Stimulated activated CD4-positive, alpha-beta T cell treated with anti-CD3 and anti-CD28 coated beads, Interleukin-4, amount 100 ng/mL, for 1 hour (primary cell): ENCODE measurements around the gene ZNF385D.

Source experiments
- DNase-seq: peaks from one replicate; pipeline ENCODE4 v3.0.0-alpha.2; 2020

Gene ZNF385D

GRCh38 chr3:21747966-21748555 lies 2.9 kb downstream of the ZNF385D start:
- DNase-seq = no peak

- no peak for DNase-seq
These were observed 3.6 kb downstream of the ZNF385D start for GRCh38 chr3:21747376-21747775.

DNA sequence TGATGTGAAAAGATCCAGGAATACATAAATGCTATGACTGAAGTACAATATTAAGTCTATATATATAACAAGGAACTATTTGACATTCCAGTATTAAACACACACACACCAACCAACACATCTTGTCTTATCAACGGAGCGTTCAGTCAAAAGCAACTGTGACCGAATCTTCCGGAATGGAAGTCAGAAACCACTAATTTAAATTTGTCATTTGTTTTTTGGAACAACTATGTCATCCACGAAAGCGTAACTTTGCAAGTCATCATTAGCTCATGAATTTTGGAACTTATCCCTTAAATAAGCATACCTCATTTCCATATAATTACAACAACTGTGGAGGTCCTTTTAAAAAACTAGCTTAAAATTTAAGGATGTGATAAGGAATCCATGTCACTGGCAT lies 5.0 kb downstream of the ZNF385D start:
- no peak for DNase-seq

DNA sequence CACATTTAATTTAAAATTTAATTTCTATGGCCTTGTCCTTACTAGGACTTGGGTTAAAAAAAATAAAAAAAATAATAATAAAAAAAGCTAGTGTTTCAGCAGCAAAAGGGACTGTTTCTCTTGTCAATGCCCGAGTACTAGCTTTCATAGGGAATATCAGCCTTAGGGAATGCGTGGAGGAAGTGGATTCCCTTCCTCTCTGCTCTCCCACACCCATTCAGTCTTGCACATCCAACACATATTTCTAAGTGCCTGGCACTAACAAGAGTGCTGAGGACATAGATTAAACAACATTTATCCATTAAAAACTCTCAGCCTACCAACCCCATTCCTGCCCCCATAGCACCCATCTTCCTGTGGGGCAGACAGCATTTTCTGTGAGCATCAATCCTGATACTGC lies 6.2 kb downstream of the ZNF385D start:
- no peak for DNase-seq

GRCh38 chr3:21738935-21739702 lies 11.9 kb downstream of the ZNF385D start:
- no peak for DNase-seq

DNA sequence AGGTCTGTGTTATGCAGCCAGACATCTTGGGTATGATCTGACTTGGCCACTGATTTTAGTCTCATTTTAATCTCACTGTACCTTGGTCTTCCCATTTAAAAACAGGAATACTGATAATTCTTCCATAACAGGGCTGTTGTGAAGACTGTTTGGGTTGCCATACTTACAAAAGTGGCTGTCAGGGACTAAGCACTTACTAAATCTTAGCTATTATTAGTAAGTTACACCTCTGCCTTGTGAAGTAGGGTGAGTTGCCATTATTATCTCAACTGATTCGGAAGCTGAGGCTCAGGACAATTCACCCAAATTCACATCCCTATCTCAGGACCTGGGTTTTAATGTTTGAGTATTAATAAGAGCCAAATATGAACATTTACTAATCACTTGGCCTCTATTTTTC lies 12.7 kb downstream of the ZNF385D start:
- no peak for DNase-seq

DNA sequence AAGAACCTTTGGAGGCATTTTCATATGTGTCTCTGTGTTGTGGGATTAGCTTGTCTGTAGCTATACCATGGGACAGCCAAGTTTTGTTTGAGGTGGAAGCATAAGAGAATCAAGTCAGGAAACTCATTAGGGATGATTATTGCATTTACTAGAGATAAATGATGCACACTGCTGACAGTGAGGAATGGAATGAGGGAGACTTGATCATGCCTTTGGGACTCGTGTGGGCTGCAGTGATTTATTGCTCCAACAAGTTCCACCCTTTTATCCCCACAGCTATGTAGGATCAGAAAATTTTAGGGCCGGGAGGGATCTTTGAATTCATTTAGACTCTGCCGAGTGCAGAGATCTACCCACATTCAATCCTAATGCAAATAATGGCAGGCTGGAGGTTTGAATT lies 16.3 kb downstream of the ZNF385D start:
- no peak for DNase-seq

GRCh38 chr3:21729888-21730459 lies 21.0 kb downstream of the ZNF385D start:
- no peak for DNase-seq

- DNase-seq = no peak
These were observed 21.7 kb downstream of the ZNF385D start for GRCh38 chr3:21729331-21729730.

DNA sequence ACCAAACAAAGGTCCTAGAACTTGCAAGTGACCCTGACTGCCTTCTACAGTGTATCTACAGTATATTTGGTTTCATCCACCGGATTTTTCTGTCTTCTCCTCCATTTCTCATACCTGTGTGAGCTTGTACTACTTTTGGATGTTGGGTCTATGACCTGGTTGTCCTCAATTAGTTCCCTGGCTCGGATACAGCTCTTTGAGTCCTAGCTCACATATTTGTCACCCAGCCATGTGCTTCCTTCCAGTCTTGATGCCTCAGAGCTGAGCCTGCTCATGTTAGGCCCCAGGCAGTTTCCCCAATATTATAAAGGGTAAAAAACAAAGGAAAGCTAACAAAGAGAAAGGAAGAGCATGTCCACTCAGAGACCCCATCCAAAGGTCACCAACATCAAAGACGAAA lies 28.2 kb downstream of the ZNF385D start:
- DNase-seq = no peak

DNA sequence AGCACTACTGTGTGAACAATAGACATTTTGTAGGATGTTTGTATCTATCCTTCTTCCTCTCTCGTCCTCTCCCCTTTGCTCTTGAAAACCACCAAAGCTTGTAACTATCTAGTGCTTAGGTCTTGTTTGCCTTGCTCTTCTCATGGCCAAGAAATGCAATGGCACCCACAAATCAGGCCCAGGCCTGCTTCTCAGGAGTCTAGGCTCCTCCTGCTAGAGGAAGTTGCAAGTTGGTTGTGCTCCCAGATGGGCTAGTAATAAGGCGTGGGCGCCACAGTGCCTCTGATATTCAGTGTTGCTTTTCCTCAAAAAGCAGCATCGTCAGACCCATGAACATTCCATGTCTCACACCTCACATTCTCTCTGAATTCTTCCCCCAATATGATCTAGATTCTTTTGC lies 28.7 kb downstream of the ZNF385D start:
- no peak for DNase-seq

DNA sequence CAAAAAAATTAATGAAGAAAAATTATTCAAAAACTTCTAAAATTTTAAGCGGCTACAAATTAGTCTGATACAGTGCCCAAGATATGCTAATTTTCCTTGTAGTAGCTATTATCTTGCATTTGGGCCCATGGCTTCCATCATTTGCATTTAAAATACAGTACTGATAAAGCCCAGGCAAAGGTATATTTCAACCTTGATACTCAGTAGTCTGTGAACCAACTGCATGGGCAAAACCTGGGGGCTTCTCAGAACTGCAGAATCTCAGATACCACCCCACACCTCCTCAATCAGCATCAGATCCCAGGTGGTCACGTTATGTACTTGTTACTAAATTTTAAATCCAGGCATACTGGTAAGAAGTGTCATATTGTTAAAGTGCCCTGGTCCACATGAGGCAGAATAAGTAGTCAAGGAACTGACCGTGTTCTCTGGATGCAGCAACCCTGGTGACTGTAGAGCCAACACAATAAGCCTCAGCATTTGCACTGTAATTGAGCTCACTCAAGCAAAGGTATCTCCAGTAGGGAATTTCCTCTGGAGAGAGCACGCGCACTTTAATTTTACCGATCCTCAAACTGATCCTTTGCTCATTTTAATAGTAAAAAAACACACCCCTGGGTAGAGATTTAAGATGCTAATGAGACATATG lies 31.9 kb downstream of the ZNF385D start:
- DNase-seq = no peak

DNA sequence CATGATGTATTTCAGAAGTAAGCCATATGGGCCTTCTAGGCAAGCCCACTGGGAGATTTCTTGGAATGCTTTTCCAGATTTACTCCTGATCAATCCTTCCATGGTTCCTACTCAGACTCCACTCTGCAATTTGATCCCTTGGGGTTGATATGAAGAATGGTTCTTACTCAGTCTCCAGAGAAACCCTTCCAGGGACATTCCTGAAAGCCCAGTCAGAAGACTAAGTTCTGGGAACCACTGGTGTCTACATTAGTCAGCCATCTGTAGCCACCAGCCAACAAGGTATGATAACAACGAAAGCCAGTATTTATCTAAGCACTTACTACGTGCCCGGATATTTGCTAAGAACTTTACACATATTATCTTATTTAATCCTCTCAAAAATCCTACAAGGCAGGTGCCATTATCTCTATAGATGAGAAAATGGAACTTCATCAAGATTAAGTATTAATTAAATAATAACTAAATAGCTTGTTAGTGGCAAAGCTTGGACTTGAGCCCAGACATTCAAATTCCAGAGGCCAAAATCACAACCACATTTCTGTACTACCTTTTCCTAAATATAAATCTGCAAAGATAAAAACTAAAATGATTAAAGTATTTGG lies 32.7 kb downstream of the ZNF385D start:
- no peak for DNase-seq

GRCh38 chr3:21715662-21716061 lies 35.3 kb downstream of the ZNF385D start:
- DNase-seq = no peak

DNA sequence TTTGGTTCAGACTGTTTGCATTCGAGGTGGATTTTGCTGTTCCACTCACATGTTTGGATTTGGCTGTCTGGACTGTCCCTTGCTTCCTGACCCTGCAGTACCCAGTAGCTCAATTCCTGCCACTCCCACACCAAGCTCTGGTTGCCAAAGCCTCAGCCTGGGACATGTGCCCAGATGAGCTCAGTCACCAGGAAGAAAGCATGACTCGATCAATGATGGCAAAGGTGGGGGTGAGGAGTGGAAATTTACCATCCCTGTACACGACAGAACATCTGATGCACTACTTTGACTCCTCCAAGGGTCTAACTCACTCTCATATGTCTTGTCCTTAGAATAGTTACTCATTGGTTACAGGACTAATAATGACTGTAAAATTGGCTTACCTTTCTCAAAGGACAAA lies 45.2 kb downstream of the ZNF385D start:
- DNase-seq = no peak

GRCh38 chr3:21704796-21705195 lies 46.2 kb downstream of the ZNF385D start:
- no peak for DNase-seq

GRCh38 chr3:21703291-21703690 lies 47.7 kb downstream of the ZNF385D start:
- DNase-seq = no peak

DNA sequence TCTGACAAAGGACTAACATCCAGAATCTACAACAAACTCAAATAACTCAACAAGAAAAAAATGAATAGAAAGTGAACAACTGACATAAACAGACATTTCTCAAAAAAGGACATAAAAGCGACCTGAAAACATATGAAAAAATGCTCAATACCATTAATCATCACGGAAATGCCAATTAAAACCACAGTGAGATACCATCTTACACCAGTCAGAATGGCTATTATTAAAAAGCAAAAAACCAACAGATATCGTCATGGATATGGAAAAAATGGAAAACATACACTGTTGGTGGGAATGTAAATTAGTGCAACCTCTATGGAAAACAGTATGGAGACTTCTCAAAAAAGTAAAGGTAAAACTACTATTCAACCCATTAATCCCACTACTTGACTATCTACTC lies 53.3 kb downstream of the ZNF385D start:
- no peak for DNase-seq

DNA sequence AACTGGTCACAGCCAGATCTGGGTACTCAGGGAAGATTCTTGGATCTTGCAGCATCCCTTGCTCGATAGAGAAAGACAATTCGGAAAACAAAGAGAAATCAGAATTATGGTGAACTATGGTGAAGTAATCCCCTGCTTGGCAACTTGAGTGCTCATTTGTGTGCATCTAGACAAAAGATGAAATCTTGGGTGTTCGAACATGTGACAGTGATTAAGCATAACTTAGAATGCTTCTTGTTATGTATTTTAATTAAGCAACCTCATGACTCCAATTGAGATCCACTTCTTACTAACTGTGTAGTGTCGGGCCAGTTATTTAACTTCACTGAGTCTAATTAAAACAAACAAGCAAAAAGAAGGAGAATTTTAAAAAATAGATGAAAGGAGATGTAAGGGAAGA lies 56.5 kb downstream of the ZNF385D start:
- no peak for DNase-seq

- no peak for DNase-seq
These were observed 60.0 kb downstream of the ZNF385D start for GRCh38 chr3:21691036-21691435.

GRCh38 chr3:21682206-21682605 lies 68.8 kb downstream of the ZNF385D start:
- DNase-seq = no peak

DNA sequence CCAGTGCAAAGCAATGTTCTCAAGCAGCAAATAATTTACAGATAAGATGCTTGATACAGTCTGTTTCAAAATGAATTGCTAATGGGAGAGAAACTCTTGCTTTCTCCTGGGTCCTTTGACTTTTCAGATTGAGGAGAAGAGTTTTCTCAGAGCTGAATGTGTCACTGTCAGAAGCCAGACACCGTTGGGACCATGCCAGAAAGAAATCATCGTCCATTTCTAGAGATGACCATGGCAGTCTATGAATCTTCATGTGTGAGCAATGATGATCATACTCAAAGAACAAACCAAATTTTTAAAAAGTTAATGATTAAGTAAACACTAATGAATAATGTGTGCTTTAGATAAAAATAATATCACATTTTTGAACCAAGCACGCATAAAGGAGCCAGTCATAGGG lies 77.6 kb downstream of the ZNF385D start:
- DNase-seq = no peak

- DNase-seq = no peak
These were observed 78.7 kb downstream of the ZNF385D start for GRCh38 chr3:21672303-21672702.

- no peak for DNase-seq
These were observed 80.6 kb downstream of the ZNF385D start for GRCh38 chr3:21670386-21670785.
